CD4-positive, alpha-beta memory T cell (primary cell): ENCODE data around the gene AUNIP. TPM values are rescaled to one million over a fixed set of nuclear protein-coding genes. Genes with fewer than 3 reads are reported as not detected.

Source experiments
- CTCF ChIA-PET: fragments of 350-600 bp; sonication (Branson Sonifier 250); formaldehyde crosslinking; loops from one replicate; lab custom pipeline; 2021; ENCODE audit warnings: inconsistent platforms; ENCODE audit not compliant: partially characterized antibody; lab: Charles Lee
- POLR2A ChIA-PET: fragments of 350-600 bp; sonication (Branson Sonifier 250); formaldehyde crosslinking; loops from one replicate; lab custom pipeline; 2021; ENCODE audit not compliant: partially characterized antibody; lab: Charles Lee
- DNase-seq, 5 donors: peaks; one replicate each; pipeline versions ENCODE4 v3.0.0 to v3.0.0-alpha.2; 2020 to 2022; ENCODE audit warnings: mixed read lengths in 1 of 5
- H3K27ac ChIP-seq: one replicate; pipeline ENCODE4 v1.7.0; 2013; ENCODE audit warnings: low read depth, low read length
- H3K27me3 ChIP-seq: 2 replicates; pipeline ENCODE4 v1.7.0; 2013; ENCODE audit warnings: mild to moderate bottlenecking, low read length, moderate library complexity; ENCODE audit not compliant: insufficient read depth
- H3K36me3 ChIP-seq: 2 replicates; pipeline ENCODE4 v1.7.0; 2013; ENCODE audit warnings: mild to moderate bottlenecking, low read length, moderate library complexity; ENCODE audit not compliant: insufficient read depth
- H3K4me1 ChIP-seq: 2 replicates; pipeline ENCODE4 v1.7.0; 2013; ENCODE audit warnings: mild to moderate bottlenecking, low read length, moderate library complexity; ENCODE audit not compliant: insufficient read depth
- H3K4me3 ChIP-seq, 2 donors: one replicate each; pipeline ENCODE4 v1.7.0; 2013; ENCODE audit warnings: low read length in 2 of 2, mild to moderate bottlenecking in 1 of 2
- H3K9me3 ChIP-seq, 2 donors: one replicate each; pipeline ENCODE4 v1.7.0; 2013; ENCODE audit warnings: low read length in 2 of 2, control low read depth in 1 of 2; ENCODE audit not compliant: control insufficient read depth in 1 of 2
- H3K27ac Mint-ChIP-seq, 7 donors: one replicate each; pipeline ENCODE4 v1.8.0; 2020 to 2021; ENCODE audit warnings: mixed read lengths in 7 of 7, mild to moderate bottlenecking in 6 of 7, inconsistent platforms in 3 of 7, moderate library complexity in 3 of 7
- H3K27me3 Mint-ChIP-seq, 2 donors: one replicate each; pipeline ENCODE4 v1.8.0; 2020 to 2021; ENCODE audit warnings: mixed read lengths in 2 of 2
- H3K36me3 Mint-ChIP-seq, 2 donors: one replicate each; pipeline ENCODE4 v1.8.0; 2020 to 2021; ENCODE audit warnings: mixed read lengths in 2 of 2, inconsistent platforms in 1 of 2, mild to moderate bottlenecking in 1 of 2
- H3K4me1 Mint-ChIP-seq, 4 donors: one replicate each; pipeline ENCODE4 v1.8.0; 2020 to 2021; ENCODE audit warnings: mixed read lengths in 4 of 4, mild to moderate bottlenecking in 1 of 4
- H3K4me3 Mint-ChIP-seq, 8 donors: one replicate each; pipeline ENCODE4 v1.8.0; 2020 to 2021; ENCODE audit warnings: mixed read lengths in 8 of 8, mild to moderate bottlenecking in 7 of 8, moderate library complexity in 6 of 8, inconsistent platforms in 3 of 8
- H3K9me3 Mint-ChIP-seq, 8 donors: one replicate each; pipeline ENCODE4 v1.8.0; 2020 to 2021; ENCODE audit warnings: mixed read lengths in 8 of 8, mild to moderate bottlenecking in 5 of 8, inconsistent platforms in 3 of 8, moderate library complexity in 1 of 8
- intact Hi-C: fragments of 100-400 bp; cut with micrococcal nuclease; formaldehyde crosslinking; loops from one replicate; pipeline ENCODE4 v1.15.1; 2023
- polyA plus RNA-seq, 2 donors: library from polyadenylated mRNA; unstranded; fragments of 300-500 nt; fragmentation: Illumina TruSeq; gene quantifications; one replicate each; pipeline ENCODE4 v1.2.3, GENCODE V29; 2021
- total RNA-seq, 2 experiments: library from RNA; stranded (reverse); gene quantifications; one replicate each; pipeline ENCODE4 v1.2.3, GENCODE V29; 2021

AUNIP gene
- total and polyA plus RNA-seq, 4 experiments from 2014 or later = not detected

GRCh38 chr1:25858494-25858893 lies 763 bp downstream of the AUNIP start:
- H3K4me1 Mint-ChIP-seq = peaks cover 9 to 24% (median 14%) of the 10 kb centered on the region in 4 donors
- ChIA-PET CTCF (no interaction called here), POLR2A (interaction anchor here (5.0 kb wide), 1 partner anchor 38 kb away, joined by 28 read pairs; the partner anchor contains the start of gene MTFR1L)
- Histone ChIP-seq H3K4me1 (peaks cover 16% of the 10 kb centered on the region), H3K27me3 (no peaks in the 10 kb centered on the region), H3K4me3 (peak overlapping the region; percentile 56 to 71), H3K9me3 (no peaks in the 10 kb centered on the region), H3K36me3 (no peaks in the 10 kb centered on the region), H3K27ac (no peak overlapping the region)
- no peaks in the 10 kb centered on the region for H3K9me3 Mint-ChIP-seq
- H3K4me3 Mint-ChIP-seq = peak overlapping the region; percentile 82 to 92 (median 84)
- intact Hi-C loops = loop anchor here (2.0 kb wide), 1 partner anchor 16 kb away; the partner anchor contains the start of gene PAQR7
- H3K27ac Mint-ChIP-seq = peak overlapping the region in 4 of 7 donors; percentile 13 to 79 (median 53)
- H3K27me3 Mint-ChIP-seq = no peaks in the 10 kb centered on the region
- H3K36me3 Mint-ChIP-seq = peaks cover 0 to 3% of the 10 kb centered on the region in 2 donors
- no peak for DNase-seq

GRCh38 chr1:25856856-25857255 lies 2.4 kb downstream of the AUNIP start:
- H3K4me1 Mint-ChIP-seq = peaks cover 9 to 24% (median 14%) of the 10 kb centered on the region in 4 donors
- no peak overlapping the region for H3K4me3 Mint-ChIP-seq
- POLR2A ChIA-PET = interaction anchor here (0.6 to 5.0 kb wide), 2 partner anchors 26 to 36 kb away, joined by 3 to 28 read pairs; partner anchors contain the start of gene MTFR1L
- intact Hi-C loops = no loop called here
- no peaks in the 10 kb centered on the region for H3K27me3 Mint-ChIP-seq
- Histone ChIP-seq H3K4me3 (no peak overlapping the region), H3K27me3 (no peaks in the 10 kb centered on the region), H3K36me3 (no peaks in the 10 kb centered on the region), H3K27ac (no peak overlapping the region), H3K9me3 (no peaks in the 10 kb centered on the region), H3K4me1 (peaks cover 16% of the 10 kb centered on the region)
- CTCF ChIA-PET = interaction anchor here (0.7 kb wide), 1 partner anchor 12 kb away, joined by 3 read pairs; no protein-coding TSS in a partner anchor
- H3K36me3 Mint-ChIP-seq = peaks cover 0 to 3% of the 10 kb centered on the region in 2 donors
- no peak overlapping the region for H3K27ac Mint-ChIP-seq
- no peak for DNase-seq
- H3K9me3 Mint-ChIP-seq = no peaks in the 10 kb centered on the region

- Histone ChIP-seq H3K4me3 (no peak overlapping the region), H3K9me3 (no peaks in the 10 kb centered on the region), H3K4me1 (peaks cover 10% of the 10 kb centered on the region), H3K27ac (no peak overlapping the region), H3K27me3 (no peaks in the 10 kb centered on the region), H3K36me3 (no peaks in the 10 kb centered on the region)
- H3K27ac Mint-ChIP-seq = no peak overlapping the region
- intact Hi-C loops = no loop called here
- H3K4me1 Mint-ChIP-seq = peaks cover 6 to 11% (median 8%) of the 10 kb centered on the region in 4 donors
- peaks cover 0 to 7% (median 0%) of the 10 kb centered on the region in 8 donors for H3K9me3 Mint-ChIP-seq
- no peak overlapping the region for H3K4me3 Mint-ChIP-seq
- H3K36me3 Mint-ChIP-seq = peaks cover 0 to 2% of the 10 kb centered on the region in 2 donors
- POLR2A ChIA-PET = no interaction called here
- DNase-seq = no peak
- no peaks in the 10 kb centered on the region for H3K27me3 Mint-ChIP-seq
- CTCF ChIA-PET = no interaction called here
Measured at GRCh38 chr1:25854554-25854953, 4.7 kb downstream of the AUNIP start.

GRCh38 chr1:25848531-25848930 lies 10.7 kb downstream of the AUNIP start:
- H3K4me3 Mint-ChIP-seq = no peak overlapping the region
- H3K36me3 ChIP-seq = no peaks in the 10 kb centered on the region
- H3K9me3 Mint-ChIP-seq = peaks cover 0 to 7% (median 0%) of the 10 kb centered on the region in 8 donors
- no peak overlapping the region for H3K27ac Mint-ChIP-seq
- ChIA-PET POLR2A (no interaction called here), CTCF (interaction anchor here (0.7 kb wide), 1 partner anchor 15 kb away, joined by 3 read pairs; no protein-coding TSS in a partner anchor)
- no peaks in the 10 kb centered on the region for H3K27me3 ChIP-seq
- no peaks in the 10 kb centered on the region for H3K9me3 ChIP-seq
- no peaks in the 10 kb centered on the region for H3K4me1 ChIP-seq
- no peaks in the 10 kb centered on the region for H3K27me3 Mint-ChIP-seq
- no peaks in the 10 kb centered on the region for H3K36me3 Mint-ChIP-seq
- no peak for DNase-seq
- H3K4me3 ChIP-seq = no peak overlapping the region
- H3K27ac ChIP-seq = no peak overlapping the region
- intact Hi-C loops = no loop called here
- no peaks in the 10 kb centered on the region for H3K4me1 Mint-ChIP-seq

- H3K4me1 ChIP-seq = no peaks in the 10 kb centered on the region
- Mint-ChIP-seq H3K4me1 (no peaks in the 10 kb centered on the region), H3K4me3 (no peak overlapping the region), H3K27ac (no peak overlapping the region), H3K9me3 (peaks cover 0 to 7% (median 0%) of the 10 kb centered on the region in 8 donors), H3K27me3 (no peaks in the 10 kb centered on the region), H3K36me3 (no peaks in the 10 kb centered on the region)
- H3K9me3 ChIP-seq = no peaks in the 10 kb centered on the region
- H3K36me3 ChIP-seq = no peaks in the 10 kb centered on the region
- no peak overlapping the region for H3K4me3 ChIP-seq
- ChIA-PET CTCF (no interaction called here), POLR2A (no interaction called here)
- no peak overlapping the region for H3K27ac ChIP-seq
- no peaks in the 10 kb centered on the region for H3K27me3 ChIP-seq
- no peak for DNase-seq
- intact Hi-C loops = no loop called here
Measured at GRCh38 chr1:25847929-25848328, 11.3 kb downstream of the AUNIP start.

GRCh38 chr1:25845664-25846063 lies 13.6 kb downstream of the AUNIP start:
- Histone ChIP-seq H3K36me3 (no peaks in the 10 kb centered on the region), H3K27ac (no peak overlapping the region), H3K4me1 (no peaks in the 10 kb centered on the region), H3K27me3 (no peaks in the 10 kb centered on the region), H3K4me3 (no peak overlapping the region), H3K9me3 (no peaks in the 10 kb centered on the region)
- H3K4me3 Mint-ChIP-seq = no peak overlapping the region
- H3K27me3 Mint-ChIP-seq = no peaks in the 10 kb centered on the region
- no peak overlapping the region for H3K27ac Mint-ChIP-seq
- ChIA-PET CTCF (interaction anchor here (1.0 kb wide), 1 partner anchor 12 kb away, joined by 3 read pairs; no protein-coding TSS in a partner anchor), POLR2A (no interaction called here)
- intact Hi-C loops = no loop called here
- H3K36me3 Mint-ChIP-seq = no peaks in the 10 kb centered on the region
- DNase-seq = no peak
- H3K9me3 Mint-ChIP-seq = peaks cover 0 to under 1% (median 0%) of the 10 kb centered on the region in 8 donors
- H3K4me1 Mint-ChIP-seq = no peaks in the 10 kb centered on the region

- Histone ChIP-seq H3K27me3 (no peaks in the 10 kb centered on the region), H3K4me3 (no peak overlapping the region), H3K27ac (no peak overlapping the region), H3K36me3 (no peaks in the 10 kb centered on the region), H3K4me1 (no peaks in the 10 kb centered on the region), H3K9me3 (no peaks in the 10 kb centered on the region)
- no peak overlapping the region for H3K4me3 Mint-ChIP-seq
- intact Hi-C loops = no loop called here
- H3K27ac Mint-ChIP-seq = peak overlapping the region in 1 of 7 donors; percentile 10
- POLR2A ChIA-PET = interaction anchor here (0.6 kb wide), 1 partner anchor 228 kb away, joined by 4 read pairs; no protein-coding TSS in a partner anchor
- H3K9me3 Mint-ChIP-seq = peaks cover 0 to 7% (median 3%) of the 10 kb centered on the region in 8 donors
- H3K27me3 Mint-ChIP-seq = no peaks in the 10 kb centered on the region
- no peaks in the 10 kb centered on the region for H3K4me1 Mint-ChIP-seq
- peaks cover 0 to 5% of the 10 kb centered on the region in 2 donors for H3K36me3 Mint-ChIP-seq
- no peak for DNase-seq
- CTCF ChIA-PET = interaction anchor here (1.0 kb wide), 2 partner anchors 12 to 153 kb away, joined by 3 read pairs; partner anchors contain the start of gene PAFAH2
Measured at GRCh38 chr1:25844536-25845337, 14.5 kb downstream of the AUNIP start.
